ENCODE measurements around the gene NUCB2.

GRCh38 chr11:17293311-17293710, 16.8 kb downstream of the NUCB2 start:
- TF ChIP-seq CTCF (conservative IDR thresholded peaks at IDR 0.05; ENCODE audit: low read length) (no peak), EZH2phosphoT487 (IDR thresholded peaks at IDR 0.05; ENCODE audit: borderline replicate concordance, low read depth, low read length) (no peak)

Data from OCI-LY7 (cell line).